HepG2 (cell line): ENCODE results near the gene DSG2. TPM values are rescaled to one million over a fixed set of nuclear protein-coding genes. Genes with fewer than 3 reads are reported as not detected.

Experiments
- ISL2 ChIP-seq: sonication (generic); formaldehyde crosslinking; IDR thresholded peaks from 2 replicates; pipeline ENCODE4 v1.5.0; 2020; ENCODE audit warnings: missing genetic modification reagents
- MED1 ChIP-seq: sonication (generic); formaldehyde crosslinking; IDR thresholded peaks from 2 replicates; pipeline ENCODE4 v1.4.0; 2020; ENCODE audit warnings: missing genetic modification reagents
- NFE2L2 ChIP-seq: fragments of 150-350 bp; IDR thresholded peaks from 2 replicates; pipeline ENCODE4 v1.6.1; 2014; ENCODE audit warnings: low read length
- PHF8 ChIP-seq: sonication (generic); formaldehyde crosslinking; IDR thresholded peaks from 2 replicates; pipeline ENCODE4 v1.5.0; 2020; ENCODE audit warnings: missing genetic modification reagents
- SOX5 ChIP-seq: IDR thresholded peaks from 2 replicates; pipeline ENCODE4 v1.6.1; 2016; ENCODE audit warnings: borderline replicate concordance
- ZFP36L2 ChIP-seq: sonication (generic); formaldehyde crosslinking; IDR thresholded peaks from 2 replicates; pipeline ENCODE4 v1.4.0; 2020; ENCODE audit warnings: missing genetic modification reagents
- ZNF496 ChIP-seq: sonication (generic); formaldehyde crosslinking; IDR thresholded peaks from 2 replicates; pipeline ENCODE4 v1.8.1; 2023; ENCODE audit warnings: mild to moderate bottlenecking, moderate library complexity, missing genetic modification reagents; ENCODE audit not compliant: insufficient replicate concordance
- ZNF543 ChIP-seq: sonication (generic); formaldehyde crosslinking; IDR thresholded peaks from 2 replicates; pipeline ENCODE4 v1.4.0; 2020; ENCODE audit warnings: mild to moderate bottlenecking, missing genetic modification reagents
- polyA plus RNA-seq, 8 experiments: library from polyadenylated mRNA; depleted of rRNA in 3 of 8; stranded (reverse) in 7 of 8; unstranded in 1 of 8; fragments of >200 nt; fragmentation: Illumina TruSeq in 4 of 8; extraction: Trizol in 4 of 8; gene quantifications; 2 replicates each; pipeline versions ENCODE4 v1.2.1 to v1.2.3, GENCODE V29; 2011 to 2016; ENCODE audit warnings: low read depth in 4 of 8, missing spikeins in 1 of 8, mixed read lengths in 1 of 8; ENCODE audit not compliant: insufficient read depth in 1 of 8
- total RNA-seq, 5 experiments: library from RNA; depleted of rRNA; stranded (reverse); fragments of >200 nt; fragmentation: Illumina TruSeq; extraction: Trizol; gene quantifications; 2 replicates each; pipeline ENCODE4 v1.2.3, GENCODE V29; 2016; ENCODE audit warnings: low read depth in 1 of 5
- TF ChIP-seq, protein P1 (sequence below), 2 experiments: sonication (generic) in 1 of 2; formaldehyde crosslinking in 1 of 2; IDR thresholded peaks; 2 replicates each; pipeline versions ENCODE4 v1.4.0 to v1.6.1; 2016 to 2020; ENCODE audit warnings: borderline replicate concordance in 1 of 2, low read depth in 1 of 2, mild to moderate bottlenecking in 1 of 2, missing genetic modification reagents in 1 of 2
- TF ChIP-seq, protein P2 (sequence below): sonication (generic); formaldehyde crosslinking; IDR thresholded peaks from 2 replicates; pipeline ENCODE4 v1.4.0; 2020; ENCODE audit warnings: missing genetic modification reagents
- TF ChIP-seq, protein P3 (sequence below): sonication (generic); formaldehyde crosslinking; conservative IDR thresholded peaks from 2 replicates; pipeline ENCODE4 v1.8.1; 2023; ENCODE audit warnings: missing genetic modification reagents
- TF ChIP-seq, protein P4 (sequence below): sonication (generic); formaldehyde crosslinking; IDR thresholded peaks from 2 replicates; pipeline ENCODE4 v1.5.0; 2020; ENCODE audit warnings: missing genetic modification reagents
- TF ChIP-seq, protein P5 (sequence below): sonication (generic); formaldehyde crosslinking; IDR thresholded peaks from 2 replicates; pipeline ENCODE4 v1.8.0; 2022; ENCODE audit warnings: missing genetic modification reagents, mild to moderate bottlenecking, moderate library complexity, borderline replicate concordance
- TF ChIP-seq, protein P6 (sequence below): IDR thresholded peaks from 2 replicates; pipeline ENCODE4 v1.6.1; 2016; ENCODE audit warnings: low read depth
- TF ChIP-seq, protein P7 (sequence below): sonication (generic); formaldehyde crosslinking; IDR thresholded peaks from 2 replicates; pipeline ENCODE4 v1.8.0; 2022; ENCODE audit warnings: missing genetic modification reagents, low read depth, mild to moderate bottlenecking, borderline replicate concordance

Gene DSG2
- total and polyA plus RNA-seq, 2 of the 13 experiments (the other 11 are each of a cell fraction or from before 2014, with no cell fraction given), result 23.3 to 66.7 TPM

DNA sequence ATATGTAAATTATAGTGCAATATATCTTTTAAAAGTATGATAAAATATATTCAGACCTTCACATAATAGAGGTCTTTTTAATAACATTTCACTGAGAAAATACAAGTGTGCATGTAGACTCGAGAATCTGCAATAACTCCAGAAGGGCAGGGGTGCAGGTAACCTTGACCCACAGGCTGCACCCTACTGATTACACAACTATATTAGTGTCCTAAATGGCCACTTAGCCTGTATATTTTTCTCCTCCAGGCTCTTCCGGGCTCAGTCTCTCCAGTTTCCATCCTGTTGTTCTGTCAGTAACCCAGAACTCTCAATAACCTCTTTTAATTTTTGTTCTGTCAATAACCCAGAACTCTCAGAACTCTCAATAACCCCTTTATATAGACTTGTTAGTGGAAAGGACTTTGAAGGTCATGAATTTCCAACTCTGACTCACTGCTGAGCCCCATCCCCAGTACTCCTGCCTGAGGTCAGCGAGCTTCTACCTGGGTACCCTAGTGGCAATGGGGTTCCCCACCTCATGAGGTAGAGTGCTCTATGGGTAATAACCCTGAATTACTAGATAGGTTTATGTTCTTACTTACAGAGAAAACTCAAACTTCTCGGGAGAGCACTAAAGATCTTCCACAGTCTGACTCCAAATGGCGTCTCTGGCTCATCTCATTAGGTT is 85.3 kb downstream of the DSG2 start (continued):
- TF ChIP-seq ISL2 (CRISPR knock-in tag) (peak; percentile 40; the same call in 1 of the 2 replicates), ZNF496 (CRISPR knock-in tag) (no peak), MED1 (CRISPR knock-in tag) (peak; percentile 56; the same call in 1 of the 2 replicates), ZNF543 (CRISPR knock-in tag) (no peak), ZFP36L2 (CRISPR knock-in tag) (no peak), PHF8 (CRISPR knock-in tag) (no peak), NFE2L2 (no peak), SOX5 (CRISPR knock-in tag) (peak; percentile 14; the same call in 1 of the 2 replicates)
- TF ChIP-seq, protein P1, sequence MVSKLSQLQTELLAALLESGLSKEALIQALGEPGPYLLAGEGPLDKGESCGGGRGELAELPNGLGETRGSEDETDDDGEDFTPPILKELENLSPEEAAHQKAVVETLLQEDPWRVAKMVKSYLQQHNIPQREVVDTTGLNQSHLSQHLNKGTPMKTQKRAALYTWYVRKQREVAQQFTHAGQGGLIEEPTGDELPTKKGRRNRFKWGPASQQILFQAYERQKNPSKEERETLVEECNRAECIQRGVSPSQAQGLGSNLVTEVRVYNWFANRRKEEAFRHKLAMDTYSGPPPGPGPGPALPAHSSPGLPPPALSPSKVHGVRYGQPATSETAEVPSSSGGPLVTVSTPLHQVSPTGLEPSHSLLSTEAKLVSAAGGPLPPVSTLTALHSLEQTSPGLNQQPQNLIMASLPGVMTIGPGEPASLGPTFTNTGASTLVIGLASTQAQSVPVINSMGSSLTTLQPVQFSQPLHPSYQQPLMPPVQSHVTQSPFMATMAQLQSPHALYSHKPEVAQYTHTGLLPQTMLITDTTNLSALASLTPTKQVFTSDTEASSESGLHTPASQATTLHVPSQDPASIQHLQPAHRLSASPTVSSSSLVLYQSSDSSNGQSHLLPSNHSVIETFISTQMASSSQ (IDR thresholded peaks at IDR 0.05; ENCODE audit: low read depth), result no peak
- TF ChIP-seq, protein P1 (CRISPR knock-in tag; IDR thresholded peaks at IDR 0.05; ENCODE audit: borderline replicate concordance), result peak; percentile 18; the same call in 1 of the 2 replicates
- TF ChIP-seq, protein P2, sequence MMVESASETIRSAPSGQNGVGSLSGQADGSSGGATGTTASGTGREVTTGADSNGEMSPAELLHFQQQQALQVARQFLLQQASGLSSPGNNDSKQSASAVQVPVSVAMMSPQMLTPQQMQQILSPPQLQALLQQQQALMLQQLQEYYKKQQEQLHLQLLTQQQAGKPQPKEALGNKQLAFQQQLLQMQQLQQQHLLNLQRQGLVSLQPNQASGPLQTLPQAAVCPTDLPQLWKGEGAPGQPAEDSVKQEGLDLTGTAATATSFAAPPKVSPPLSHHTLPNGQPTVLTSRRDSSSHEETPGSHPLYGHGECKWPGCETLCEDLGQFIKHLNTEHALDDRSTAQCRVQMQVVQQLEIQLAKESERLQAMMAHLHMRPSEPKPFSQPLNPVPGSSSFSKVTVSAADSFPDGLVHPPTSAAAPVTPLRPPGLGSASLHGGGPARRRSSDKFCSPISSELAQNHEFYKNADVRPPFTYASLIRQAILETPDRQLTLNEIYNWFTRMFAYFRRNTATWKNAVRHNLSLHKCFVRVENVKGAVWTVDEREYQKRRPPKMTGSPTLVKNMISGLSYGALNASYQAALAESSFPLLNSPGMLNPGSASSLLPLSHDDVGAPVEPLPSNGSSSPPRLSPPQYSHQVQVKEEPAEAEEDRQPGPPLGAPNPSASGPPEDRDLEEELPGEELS (CRISPR knock-in tag), result peak; percentile 48; the same call in 1 of the 2 replicates
- TF ChIP-seq, protein P3, sequence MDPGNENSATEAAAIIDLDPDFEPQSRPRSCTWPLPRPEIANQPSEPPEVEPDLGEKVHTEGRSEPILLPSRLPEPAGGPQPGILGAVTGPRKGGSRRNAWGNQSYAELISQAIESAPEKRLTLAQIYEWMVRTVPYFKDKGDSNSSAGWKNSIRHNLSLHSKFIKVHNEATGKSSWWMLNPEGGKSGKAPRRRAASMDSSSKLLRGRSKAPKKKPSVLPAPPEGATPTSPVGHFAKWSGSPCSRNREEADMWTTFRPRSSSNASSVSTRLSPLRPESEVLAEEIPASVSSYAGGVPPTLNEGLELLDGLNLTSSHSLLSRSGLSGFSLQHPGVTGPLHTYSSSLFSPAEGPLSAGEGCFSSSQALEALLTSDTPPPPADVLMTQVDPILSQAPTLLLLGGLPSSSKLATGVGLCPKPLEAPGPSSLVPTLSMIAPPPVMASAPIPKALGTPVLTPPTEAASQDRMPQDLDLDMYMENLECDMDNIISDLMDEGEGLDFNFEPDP (CRISPR knock-in tag), result no peak
- TF ChIP-seq, protein P4, sequence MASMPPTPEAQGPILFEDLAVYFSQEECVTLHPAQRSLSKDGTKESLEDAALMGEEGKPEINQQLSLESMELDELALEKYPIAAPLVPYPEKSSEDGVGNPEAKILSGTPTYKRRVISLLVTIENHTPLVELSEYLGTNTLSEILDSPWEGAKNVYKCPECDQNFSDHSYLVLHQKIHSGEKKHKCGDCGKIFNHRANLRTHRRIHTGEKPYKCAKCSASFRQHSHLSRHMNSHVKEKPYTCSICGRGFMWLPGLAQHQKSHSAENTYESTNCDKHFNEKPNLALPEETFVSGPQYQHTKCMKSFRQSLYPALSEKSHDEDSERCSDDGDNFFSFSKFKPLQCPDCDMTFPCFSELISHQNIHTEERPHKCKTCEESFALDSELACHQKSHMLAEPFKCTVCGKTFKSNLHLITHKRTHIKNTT, result no peak
- TF ChIP-seq, protein P5, sequence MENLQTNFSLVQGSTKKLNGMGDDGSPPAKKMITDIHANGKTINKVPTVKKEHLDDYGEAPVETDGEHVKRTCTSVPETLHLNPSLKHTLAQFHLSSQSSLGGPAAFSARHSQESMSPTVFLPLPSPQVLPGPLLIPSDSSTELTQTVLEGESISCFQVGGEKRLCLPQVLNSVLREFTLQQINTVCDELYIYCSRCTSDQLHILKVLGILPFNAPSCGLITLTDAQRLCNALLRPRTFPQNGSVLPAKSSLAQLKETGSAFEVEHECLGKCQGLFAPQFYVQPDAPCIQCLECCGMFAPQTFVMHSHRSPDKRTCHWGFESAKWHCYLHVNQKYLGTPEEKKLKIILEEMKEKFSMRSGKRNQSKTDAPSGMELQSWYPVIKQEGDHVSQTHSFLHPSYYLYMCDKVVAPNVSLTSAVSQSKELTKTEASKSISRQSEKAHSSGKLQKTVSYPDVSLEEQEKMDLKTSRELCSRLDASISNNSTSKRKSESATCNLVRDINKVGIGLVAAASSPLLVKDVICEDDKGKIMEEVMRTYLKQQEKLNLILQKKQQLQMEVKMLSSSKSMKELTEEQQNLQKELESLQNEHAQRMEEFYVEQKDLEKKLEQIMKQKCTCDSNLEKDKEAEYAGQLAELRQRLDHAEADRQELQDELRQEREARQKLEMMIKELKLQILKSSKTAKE (CRISPR knock-in tag), result no peak
- TF ChIP-seq, protein P6, sequence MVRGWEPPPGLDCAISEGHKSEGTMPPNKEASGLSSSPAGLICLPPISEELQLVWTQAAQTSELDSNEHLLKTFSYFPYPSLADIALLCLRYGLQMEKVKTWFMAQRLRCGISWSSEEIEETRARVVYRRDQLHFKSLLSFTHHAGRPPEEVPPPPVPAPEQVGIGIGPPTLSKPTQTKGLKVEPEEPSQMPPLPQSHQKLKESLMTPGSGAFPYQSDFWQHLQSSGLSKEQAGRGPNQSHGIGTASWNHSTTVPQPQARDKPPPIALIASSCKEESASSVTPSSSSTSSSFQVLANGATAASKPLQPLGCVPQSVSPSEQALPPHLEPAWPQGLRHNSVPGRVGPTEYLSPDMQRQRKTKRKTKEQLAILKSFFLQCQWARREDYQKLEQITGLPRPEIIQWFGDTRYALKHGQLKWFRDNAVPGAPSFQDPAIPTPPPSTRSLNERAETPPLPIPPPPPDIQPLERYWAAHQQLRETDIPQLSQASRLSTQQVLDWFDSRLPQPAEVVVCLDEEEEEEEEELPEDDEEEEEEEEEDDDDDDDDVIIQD (CRISPR knock-in tag), result 0 out of 2 replicates have a peak, but pooled peaks have one; percentile 15
- TF ChIP-seq, protein P7, sequence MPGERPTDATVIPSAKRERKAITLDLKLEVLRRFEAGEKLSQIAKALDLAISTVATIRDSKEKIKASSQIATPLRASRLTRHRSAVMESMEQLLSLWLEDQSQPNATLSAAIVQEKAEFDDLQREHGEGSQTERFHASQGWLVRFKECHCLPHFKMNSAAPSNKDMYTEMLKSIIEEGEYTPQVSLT (CRISPR knock-in tag), result no peak
